ENCODE data around the gene NOP14. TPM values are rescaled to one million over a fixed set of nuclear protein-coding genes. Genes with fewer than 3 reads are reported as not detected.

The NOP14 gene
- total RNA-seq, 1 experiment from 2014 or later, result 50.1 TPM

DNA sequence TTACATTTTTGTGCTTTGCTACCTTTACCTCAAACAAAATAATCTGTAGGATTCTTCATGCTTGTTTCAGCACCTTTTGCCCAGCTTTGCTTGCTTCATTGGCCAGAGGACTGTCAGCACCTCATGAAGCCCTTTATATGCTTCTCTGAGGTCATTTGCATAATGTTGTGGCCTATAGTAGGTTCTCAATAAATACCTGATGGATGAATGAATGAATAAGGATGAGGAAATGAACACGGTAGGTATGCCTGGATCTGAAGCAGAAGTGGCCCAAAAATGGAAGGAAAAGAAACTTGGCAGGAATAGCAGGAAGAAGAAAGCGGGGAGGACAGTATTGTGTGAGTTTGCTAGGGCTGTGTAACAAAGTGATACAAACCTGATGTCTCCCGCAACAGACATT is 8.1 kb upstream of the NOP14 start:
- no peak overlapping the region for H3K23ac ChIP-seq (ENCODE audit: insufficient read length, low read depth, low read length)
- Mint-ChIP-seq H3K4me1 (peaks cover 4% of the 10 kb centered on the region in 2 experiments; a peak in 3 of 4 replicates), H3K27ac (no peak overlapping the region), H3K4me3 (no peak overlapping the region), H3K27me3 (ENCODE audit: low read depth) (no peaks in the 10 kb centered on the region), H3K36me3 (ENCODE audit: insufficient read depth in 1 of 3, low read depth in 3 of 3) (peaks cover 0 to 2% (median 0%) of the 10 kb centered on the region in 3 experiments; a peak in 1 of 7 replicates), H3K9me3 (no peaks in the 10 kb centered on the region; a peak in 2 of 5 replicates)
- H3K79me2 ChIP-seq (ENCODE audit: insufficient read depth, low read length), result no peaks in the 10 kb centered on the region
- H2BK5ac ChIP-seq (ENCODE audit: insufficient read length, low read length), result no peak overlapping the region
- no peak overlapping the region for H3T11ph ChIP-seq (ENCODE audit: low read length)
- H3K27ac ChIP-seq (ENCODE audit: insufficient read length, low read depth, low read length), result no peak overlapping the region
- H3K14ac ChIP-seq (ENCODE audit: insufficient read depth, low read length), result no peak overlapping the region
- H2BK20ac ChIP-seq (ENCODE audit: low read depth, low read length, poor library complexity, severe bottlenecking), result no peak overlapping the region
- no peaks in the 10 kb centered on the region for H3K9me3 ChIP-seq (ENCODE audit: control insufficient read depth, low read depth, low read length)
- no peak overlapping the region for H3K18ac ChIP-seq (ENCODE audit: insufficient read length, low read depth, low read length)
- no CpG with 5 or more reads among the region's 3 CpGs for WGBS (ENCODE audit: extremely low coverage, insufficient read length, low lambda C conversion rate)
- no peak overlapping the region for H2BK12ac ChIP-seq (ENCODE audit: insufficient read length, low read depth, low read length)
- no peaks in the 10 kb centered on the region for H3K27me3 ChIP-seq (ENCODE audit: insufficient read depth, low read length)
- H3K4me1 ChIP-seq (ENCODE audit: insufficient read depth, low read length), result no peaks in the 10 kb centered on the region
- no peak overlapping the region for H3K4ac ChIP-seq (ENCODE audit: low read depth, low read length)
- DNase-seq, result no peak
- H4K20me1 ChIP-seq (ENCODE audit: control insufficient read depth, insufficient read depth, insufficient read length), result no peaks in the 10 kb centered on the region
- H2AK5ac ChIP-seq (ENCODE audit: insufficient read length, low read length), result no peak overlapping the region
- no peak overlapping the region for H4K8ac ChIP-seq (replicated peaks; ENCODE audit: insufficient read length, low read depth, low read length)
- no peak overlapping the region for H3K9ac ChIP-seq (ENCODE audit: extremely low read depth, insufficient read length, low read length)
- H3K56ac ChIP-seq (ENCODE audit: insufficient read length, low read depth, low read length), result no peak overlapping the region
- no peaks in the 10 kb centered on the region for H3K23me2 ChIP-seq (ENCODE audit: insufficient read length, low read depth, low read length, poor library complexity, severe bottlenecking)
- H3K79me1 ChIP-seq (ENCODE audit: insufficient read depth, low read depth, low read length, poor library complexity, severe bottlenecking), result no peaks in the 10 kb centered on the region
- H4K91ac ChIP-seq (ENCODE audit: insufficient read length, low read depth, low read length), result no peak overlapping the region
- H2BK120ac ChIP-seq (ENCODE audit: low read depth, low read length, poor library complexity, severe bottlenecking), result no peak overlapping the region
- H4K5ac ChIP-seq (ENCODE audit: insufficient read length, low read depth, low read length), result no peak overlapping the region
- H2BK15ac ChIP-seq (ENCODE audit: low read depth, low read length), result no peak overlapping the region
- no peak overlapping the region for H3K4me2 ChIP-seq (ENCODE audit: insufficient read depth, insufficient read length, low read length)
- H2AFZ ChIP-seq (ENCODE audit: low read length), result no peak overlapping the region
- TF ChIP-seq, protein P1, sequence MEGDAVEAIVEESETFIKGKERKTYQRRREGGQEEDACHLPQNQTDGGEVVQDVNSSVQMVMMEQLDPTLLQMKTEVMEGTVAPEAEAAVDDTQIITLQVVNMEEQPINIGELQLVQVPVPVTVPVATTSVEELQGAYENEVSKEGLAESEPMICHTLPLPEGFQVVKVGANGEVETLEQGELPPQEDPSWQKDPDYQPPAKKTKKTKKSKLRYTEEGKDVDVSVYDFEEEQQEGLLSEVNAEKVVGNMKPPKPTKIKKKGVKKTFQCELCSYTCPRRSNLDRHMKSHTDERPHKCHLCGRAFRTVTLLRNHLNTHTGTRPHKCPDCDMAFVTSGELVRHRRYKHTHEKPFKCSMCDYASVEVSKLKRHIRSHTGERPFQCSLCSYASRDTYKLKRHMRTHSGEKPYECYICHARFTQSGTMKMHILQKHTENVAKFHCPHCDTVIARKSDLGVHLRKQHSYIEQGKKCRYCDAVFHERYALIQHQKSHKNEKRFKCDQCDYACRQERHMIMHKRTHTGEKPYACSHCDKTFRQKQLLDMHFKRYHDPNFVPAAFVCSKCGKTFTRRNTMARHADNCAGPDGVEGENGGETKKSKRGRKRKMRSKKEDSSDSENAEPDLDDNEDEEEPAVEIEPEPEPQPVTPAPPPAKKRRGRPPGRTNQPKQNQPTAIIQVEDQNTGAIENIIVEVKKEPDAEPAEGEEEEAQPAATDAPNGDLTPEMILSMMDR (conservative IDR thresholded peaks at IDR 0.05), result no peak

All from H9 (cell line).